Pancreas (tissue), 10 donors: ENCODE results near the gene SIRT2. TPM values are rescaled to one million over a fixed set of nuclear protein-coding genes. Genes with fewer than 3 reads are reported as not detected.
"Not testable (repeated sequence)": the region's sequence is repeated elsewhere in the genome, so short reads cannot be mapped to it uniquely, and the experiment has no call there.

ENCODE experiments used
- ATAC-seq, 4 donors: fragments of 200-7000 bp; cut with Tn5 transposase; one replicate each; pipeline versions ENCODE4 v1.8.0 to v1.9.1; 2020; ENCODE audit warnings: mild to moderate bottlenecking in 4 of 4, moderate library complexity in 4 of 4
- DNase-seq, 6 donors: peaks; one replicate each; pipeline ENCODE4 v3.0.0-alpha.2; 2020
- FAIRE-seq: peaks from 2 replicates; lab custom pipeline; 2012; peaks lifted over from hg19 to GRCh38; lab: Jason Lieb, UNC
- H3K27ac ChIP-seq, 4 donors: fragments of 200-600 bp; sonication (generic); 1 replicate in 3 of 4; 2 replicates in 1 of 4; pipeline versions ENCODE4 v1.5.0 to v1.8.0; 2020
- H3K27me3 ChIP-seq, 4 donors: fragments of 200-600 bp; one replicate each; pipeline ENCODE4 v1.8.0; 2021
- H3K36me3 ChIP-seq, 3 donors: fragments of 200-600 bp; sonication (generic) in 1 of 3; one replicate each; pipeline versions ENCODE4 v1.5.0 to v1.8.0; 2020 to 2021
- H3K4me1 ChIP-seq, 3 donors: fragments of 200-600 bp; one replicate each; pipeline ENCODE4 v1.8.0; 2021
- H3K4me3 ChIP-seq, 4 donors: fragments of 200-600 bp; sonication (generic) in 2 of 4; one replicate each; pipeline versions ENCODE4 v1.5.0 to v1.8.0; 2020 to 2021
- H3K9me3 ChIP-seq, 4 donors: fragments of 200-600 bp; one replicate each; pipeline ENCODE4 v1.8.0; 2021
- CTCF ChIP-seq, 4 donors: fragments of 200-600 bp; sonication (generic) in 3 of 4; IDR thresholded peaks; one replicate each; pipeline versions ENCODE4 v1.5.0 to v1.8.0; 2021; ENCODE audit warnings: antibody characterized with exemption in 4 of 4
- WGBS, 2 donors: extraction: QIAGEN DNeasy Blood & Tissue Kit; methylation state at CpG; one replicate each; pipeline ENCODE4 v1.1.7; 2013; 5-methylcytosine and 5-hydroxymethylcytosine counted together
- intact Hi-C, 3 donors: fragments of 100-400 bp; cut with DNase I; formaldehyde crosslinking; loops; one replicate each; pipeline versions ENCODE4 v1.11.1 to v1.14.2; 2022
- polyA plus RNA-seq, 2 donors: library from polyadenylated mRNA; stranded (reverse); fragments of 200-250 nt; gene quantifications; one replicate each; pipeline ENCODE4 v1.2.3, GENCODE V29; 2013
- total RNA-seq, 6 donors: library from RNA; stranded (reverse); fragmentation: NEBNext Ultra II Directional in 4 of 6; extraction: Animal tissue kit (Norgen Biotek cat#: 25700) in 4 of 6; gene quantifications; one replicate each; pipeline versions ENCODE4 v1.2.1 to v1.2.4, GENCODE V29; 2021 to 2023
- donor health status: healthy with polysubstance abuse.
- donor health status: DM: no; HTN: no; CAD: no; lungs with moderate emphysema.
- donor health status: DM: no; HTN: no; CAD: no.
- donor health status: control.
- donor health status: control.
- donor health status: Bipolar disorder and iron deficiency.
- donor health status: DM: yes; HTN: yes; CAD: no.
- donor health status: DM: no; HTN: no; CAD: no.
- donor health status: DM: no; HTN: no; CAD: no.
- donor health status: DM: yes; HTN: yes; CAD: no.

SIRT2 gene
- total and polyA plus RNA-seq, 8 donors, result 16.2 to 44.4 (median 19.8) TPM

GRCh38 chr19:38878575-38879399, 20.6 kb downstream of the SIRT2 start:
- no peaks in the 10 kb centered on the region for H3K27me3 ChIP-seq
- H3K9me3 ChIP-seq, result no peaks in the 10 kb centered on the region
- intact Hi-C loops, result no loop called here
- peak overlapping the region in 3 of 4 donors; percentile 42 to 51 (median 44) for H3K27ac ChIP-seq
- H3K36me3 ChIP-seq, result no peaks in the 10 kb centered on the region
- ATAC-seq (no peak), DNase-seq (peak in 1 of 6 donors; percentile 52), FAIRE-seq (no peak)
- TF ChIP-seq CTCF (IDR thresholded peaks at IDR 0.05), result no peak
- peaks cover 0 to 4% (median 0%) of the 10 kb centered on the region in 3 donors for H3K4me1 ChIP-seq
- 79 to 86% methylated on average over 16 of the region's 16 CpGs for WGBS, 2 donors
- no peak overlapping the region for H3K4me3 ChIP-seq

GRCh38 chr19:38877781-38878574, 21.4 kb downstream of the SIRT2 start, which contains the start of gene RINL:
Gene RINL, minus strand, starts transcription at chr19:38878275. Its CDS starts 1,533 bp downstream, at chr19:38876742.
- intact Hi-C loops, result no loop called here
- no peaks in the 10 kb centered on the region for H3K27me3 ChIP-seq
- TF ChIP-seq CTCF (IDR thresholded peaks at IDR 0.05), result no peak
- no peak within 1 kb of the TSS for H3K4me3 ChIP-seq
- WGBS, 2 donors, result 60 to 69% methylated on average over 10 to 11 of the region's 11 CpGs
- H3K27ac ChIP-seq, result peak within 1 kb of the TSS in 3 of 4 donors; percentile 42 to 51 (median 44)
- FAIRE-seq, result no peak
- no peaks in the 10 kb centered on the region for H3K9me3 ChIP-seq
- no peaks in the 10 kb centered on the region for H3K36me3 ChIP-seq
- DNase-seq, result peak in 1 of 6 donors; percentile 53
- peak in 3 of 4 donors; percentile 68 to 77 (median 75) for ATAC-seq
- H3K4me1 ChIP-seq, result peaks cover 0 to 4% (median 0%) of the 10 kb centered on the region in 3 donors

- FAIRE-seq (no peak), DNase-seq (no peak), ATAC-seq (no peak)
- H3K36me3 ChIP-seq, result no peaks in the 10 kb centered on the region
- peaks cover 0 to 4% (median 0%) of the 10 kb centered on the region in 3 donors for H3K4me1 ChIP-seq
- no peaks in the 10 kb centered on the region for H3K9me3 ChIP-seq
- H3K4me3 ChIP-seq, result no peak overlapping the region
- WGBS, 2 donors, result 71 to 73% methylated on average over 6 of the region's 6 CpGs
- intact Hi-C loops, result no loop called here
- no peak overlapping the region for H3K27ac ChIP-seq
- H3K27me3 ChIP-seq, result no peaks in the 10 kb centered on the region
- TF ChIP-seq CTCF (IDR thresholded peaks at IDR 0.05), result no peak
Measured at GRCh38 chr19:38875656-38876395, 23.6 kb downstream of the SIRT2 start.

GRCh38 chr19:38873400-38873799, 26.0 kb downstream of the SIRT2 start:
- DNase-seq, H3K9me3 ChIP-seq, ATAC-seq, intact Hi-C loops, H3K27ac ChIP-seq, H3K4me3 ChIP-seq, H3K36me3 ChIP-seq, H3K27me3 ChIP-seq, FAIRE-seq, H3K4me1 ChIP-seq: not testable (repeated sequence)
- 80 to 85% methylated on average over 10 of the region's 10 CpGs for WGBS, 2 donors

- no peak for FAIRE-seq
- H3K27me3 ChIP-seq, result no peaks in the 10 kb centered on the region
- intact Hi-C loops, result no loop called here
- no peak for TF ChIP-seq CTCF (IDR thresholded peaks at IDR 0.05)
- H3K4me1 ChIP-seq, result peaks cover 0 to 12% (median 9%) of the 10 kb centered on the region in 3 donors
- peak in 1 of 6 donors; percentile 24 for DNase-seq
- H3K36me3 ChIP-seq, result no peaks in the 10 kb centered on the region
- H3K27ac ChIP-seq, result no peak overlapping the region
- no peak overlapping the region for H3K4me3 ChIP-seq
- no peaks in the 10 kb centered on the region for H3K9me3 ChIP-seq
- ATAC-seq, result no peak
- WGBS, 2 donors, result 84 to 90% methylated on average over 19 of the region's 19 CpGs
Measured at GRCh38 chr19:38870612-38871011, 28.8 kb downstream of the SIRT2 start.
